HepG2 (cell line): ENCODE measurements around the gene ITGA6. TPM values are rescaled to one million over a fixed set of nuclear protein-coding genes. Genes with fewer than 3 reads are reported as not detected.

Experiments used
- ATAC-seq: fragments of 200-7000 bp; cut with Tn5 transposase; 3 replicates; pipeline ENCODE4 v1.9.1; 2020; ENCODE audit warnings: mild to moderate bottlenecking, moderate library complexity
- BruUV-seq: library from RNA; stranded (reverse); fragments of 400-500 nt; replicated peaks from 2 replicates; lab custom pipeline; 2021; lab: Mats Ljungman, UMichigan
- CTCF ChIA-PET: fragments of 300-600 bp; formaldehyde crosslinking; extraction: SDS; loops from one replicate; lab custom pipeline; 2021; ENCODE audit warnings: low total read pairs, inconsistent platforms, low intra/inter-chr PET ratio; lab: Yijun Ruan, JAX
- POLR2A ChIA-PET: fragments of 350-600 bp; sonication (Branson Sonifier 250); formaldehyde crosslinking; loops from one replicate; lab custom pipeline; 2020; ENCODE audit warnings: antibody characterized with exemption, inconsistent platforms; lab: Yijun Ruan, JAX
- DNase-seq: peaks from one replicate; pipeline ENCODE4 v3.0.0-alpha.2; 2015; ENCODE audit warnings: low spot score
- FAIRE-seq: peaks from 3 replicates; lab custom pipeline; 2011; peaks lifted over from hg19 to GRCh38; lab: Jason Lieb, UNC
- H2AFZ ChIP-seq: one replicate; pipeline ENCODE4 v1.6.1; 2011; ENCODE audit warnings: low read length, inconsistent platforms
- H3K27ac ChIP-seq: fragments of 300-600 bp; 3 replicates; pipeline ENCODE4 v1.8.0; 2011; ENCODE audit warnings: mixed run types, mild to moderate bottlenecking, mixed read lengths, low read length, inconsistent platforms; ENCODE audit not compliant: insufficient read depth; ENCODE audit errors: extremely low read length
- H3K27me3 ChIP-seq, 2 experiments: fragments of 200-600 bp in 1 of 2; 2 replicates in 1 of 2; 3 replicates in 1 of 2; pipeline versions ENCODE4 v1.6.0 to v1.8.0; 2011; ENCODE audit warnings: low read length in 2 of 2, mild to moderate bottlenecking in 2 of 2, moderate library complexity in 2 of 2, inconsistent platforms in 1 of 2; ENCODE audit not compliant: insufficient read depth in 2 of 2, control insufficient read depth in 1 of 2
- H3K36me3 ChIP-seq, 2 experiments: fragments of 200-600 bp in 1 of 2; replicated peaks in 1 of 2; 2 replicates in 1 of 2; 3 replicates in 1 of 2; pipeline versions ENCODE4 v1.5.1 to v1.8.0; 2011; ENCODE audit warnings: low read length in 2 of 2, inconsistent platforms in 1 of 2; ENCODE audit not compliant: insufficient read depth in 2 of 2, control insufficient read depth in 1 of 2
- H3K4me1 ChIP-seq: 2 replicates; pipeline ENCODE4 v1.5.1; 2012; ENCODE audit warnings: low read length, inconsistent platforms; ENCODE audit not compliant: insufficient read depth
- H3K4me2 ChIP-seq: 2 replicates; pipeline ENCODE4 v1.6.0; 2011; ENCODE audit warnings: low read depth, low read length, inconsistent platforms
- H3K4me3 ChIP-seq, 3 experiments: fragments of 200-600 bp in 1 of 3; sonication (generic), shearing (Covaris generic) in 1 of 3; replicated peaks in 1 of 3; 2 replicates each; pipeline ENCODE4 v1.5.1; 2011 to 2016; ENCODE audit warnings: low read length in 3 of 3, inconsistent platforms in 2 of 3, low read depth in 2 of 3, mild to moderate bottlenecking in 2 of 3, control low read depth in 1 of 3, mixed read lengths in 1 of 3; ENCODE audit not compliant: insufficient read depth in 1 of 3
- H3K79me2 ChIP-seq: one replicate; pipeline ENCODE4 v1.6.1; 2011; ENCODE audit warnings: low read length, inconsistent platforms; ENCODE audit not compliant: insufficient read depth
- H3K9ac ChIP-seq: 2 replicates; pipeline ENCODE4 v1.6.0; 2011; ENCODE audit warnings: mild to moderate bottlenecking, low read depth, low read length, inconsistent platforms; ENCODE audit not compliant: insufficient read depth
- H3K9me3 ChIP-seq: 2 replicates; pipeline ENCODE4 v1.5.1; 2012; ENCODE audit warnings: mild to moderate bottlenecking, low read length
- H4K20me1 ChIP-seq: 2 replicates; pipeline ENCODE4 v1.6.0; 2011; ENCODE audit warnings: inconsistent platforms, mild to moderate bottlenecking, low read length, moderate library complexity; ENCODE audit not compliant: insufficient read depth
- DNMT1 ChIP-seq: sonication (generic); formaldehyde crosslinking; IDR thresholded peaks from 2 replicates; pipeline ENCODE4 v1.5.1; 2020; ENCODE audit warnings: mild to moderate bottlenecking, missing genetic modification reagents
- ELF4 ChIP-seq: sonication (generic); formaldehyde crosslinking; IDR thresholded peaks from 2 replicates; pipeline ENCODE4 v1.5.0; 2020; ENCODE audit warnings: missing genetic modification reagents, mild to moderate bottlenecking, moderate library complexity, borderline replicate concordance
- HHEX ChIP-seq: IDR thresholded peaks from 2 replicates; pipeline ENCODE4 v1.6.1; 2016; ENCODE audit warnings: control low read depth
- MTF2 ChIP-seq: sonication (generic); formaldehyde crosslinking; IDR thresholded peaks from 2 replicates; pipeline ENCODE4 v1.5.0; 2020; ENCODE audit warnings: missing genetic modification reagents, borderline replicate concordance
- NCOA1 ChIP-seq: sonication (generic); formaldehyde crosslinking; IDR thresholded peaks from 2 replicates; pipeline ENCODE4 v1.9.0; 2021; ENCODE audit warnings: missing genetic modification reagents
- POLR2A ChIP-seq, 2 experiments: IDR thresholded peaks; 2 replicates each; pipeline ENCODE4 v1.6.1; 2011; ENCODE audit warnings: low read depth in 2 of 2, low read length in 2 of 2, mild to moderate bottlenecking in 1 of 2, moderate library complexity in 1 of 2; ENCODE audit not compliant: insufficient read depth in 1 of 2
- PPARG ChIP-seq: conservative IDR thresholded peaks from 2 replicates; pipeline ENCODE4 v1.6.1; 2016; ENCODE audit warnings: missing biosample characterization, missing genetic modification reagents
- RBM22 ChIP-seq: fragments of 200-400 bp; formaldehyde crosslinking; optimal IDR thresholded peaks from 2 replicates; pipeline ENCODE3; 2017; ENCODE audit warnings: mild to moderate bottlenecking, low read length, moderate library complexity
- SIN3A ChIP-seq: IDR thresholded peaks from 2 replicates; pipeline ENCODE4 v1.6.1; 2011; ENCODE audit warnings: low read depth, mild to moderate bottlenecking, control low read depth, low read length, borderline replicate concordance
- SIN3B ChIP-seq: fragments of 150-350 bp; IDR thresholded peaks from 2 replicates; pipeline ENCODE4 v1.6.1; 2014; ENCODE audit warnings: low read length
- SRSF1 ChIP-seq: fragments of 200-400 bp; formaldehyde crosslinking; optimal IDR thresholded peaks from 2 replicates; pipeline ENCODE3; 2017; ENCODE audit warnings: mild to moderate bottlenecking, low read depth, low read length, moderate library complexity
- TFDP1 ChIP-seq: IDR thresholded peaks from 2 replicates; pipeline ENCODE4 v1.6.1; 2016; ENCODE audit warnings: missing compliant biosample characterization, missing genetic modification reagents, borderline replicate concordance
- ZBTB7B ChIP-seq: sonication (generic); formaldehyde crosslinking; IDR thresholded peaks from 2 replicates; pipeline ENCODE4 v1.4.0; 2020; ENCODE audit warnings: missing genetic modification reagents
- ZNF430 ChIP-seq: sonication (generic); formaldehyde crosslinking; IDR thresholded peaks from 2 replicates; pipeline ENCODE4 v1.9.0; 2021; ENCODE audit warnings: mild to moderate bottlenecking, missing genetic modification reagents
- ZNF737 ChIP-seq: sonication (generic); formaldehyde crosslinking; IDR thresholded peaks from 2 replicates; pipeline ENCODE4 v1.5.0; 2020; ENCODE audit warnings: missing genetic modification reagents, mild to moderate bottlenecking, borderline replicate concordance
- WGBS: methylation state at CpG from one replicate; pipeline ENCODE4 v1.1.6; 2017; ENCODE audit warnings: low lambda C conversion rate; 5-methylcytosine and 5-hydroxymethylcytosine counted together
- in situ Hi-C: cut with HindIII; loops from 2 replicates; pipeline ENCODE4 v1.10.0; 2017; ENCODE audit warnings: low pct_unique_long_range_greater_than_20kb; ENCODE audit not compliant: extremely low pct_ligation_motif_present
- intact Hi-C: fragments of 100-400 bp; cut with micrococcal nuclease; formaldehyde crosslinking; loops from one replicate; pipeline ENCODE4 v1.10.0; 2022; ENCODE audit not compliant: unreplicated experiment
- polyA plus RNA-seq, 8 experiments: library from polyadenylated mRNA; depleted of rRNA in 3 of 8; stranded (reverse) in 7 of 8; unstranded in 1 of 8; fragments of >200 nt; fragmentation: Illumina TruSeq in 4 of 8; extraction: Trizol in 4 of 8; gene quantifications; 2 replicates each; pipeline versions ENCODE4 v1.2.1 to v1.2.3, GENCODE V29; 2011 to 2016; ENCODE audit warnings: low read depth in 4 of 8, missing spikeins in 1 of 8, mixed read lengths in 1 of 8; ENCODE audit not compliant: insufficient read depth in 1 of 8
- total RNA-seq, 5 experiments: library from RNA; depleted of rRNA; stranded (reverse); fragments of >200 nt; fragmentation: Illumina TruSeq; extraction: Trizol; gene quantifications; 2 replicates each; pipeline ENCODE4 v1.2.3, GENCODE V29; 2016; ENCODE audit warnings: low read depth in 1 of 5

Gene ITGA6
- total and polyA plus RNA-seq, 2 of the 13 experiments (the other 11 are each of a cell fraction or from before 2014, with no cell fraction given) = 24.0 to 92.5 TPM

- TF ChIP-seq TFDP1 (CRISPR knock-in tag) (no peak), SRSF1 (no peak), HHEX (no peak), ELF4 (CRISPR knock-in tag) (no peak)
Measured at GRCh38 chr2:172415157-172415864, 12.1 kb upstream of the ITGA6 start (continued).

GRCh38 chr2:172415865-172416183, 11.6 kb upstream of the ITGA6 start:
- TF ChIP-seq ZNF430 (CRISPR knock-in tag) (no peak), PPARG (CRISPR knock-in tag) (no peak), SIN3A (no peak), POLR2A (IDR thresholded peaks at IDR 0.05; ENCODE audit: insufficient read depth in 1 of 2, low read depth in 2 of 2, low read length in 2 of 2) (no peak), ZNF737 (no peak), RBM22 (no peak), SIN3B (no peak), MTF2 (CRISPR knock-in tag) (no peak), ZBTB7B (CRISPR knock-in tag) (no peak), DNMT1 (CRISPR knock-in tag) (no peak), NCOA1 (CRISPR knock-in tag) (no peak)
- H3K9me3 ChIP-seq = peaks cover 21% of the 10 kb centered on the region
- ATAC-seq (no peak), FAIRE-seq (no peak), DNase-seq (no peak)
- no peaks in the 10 kb centered on the region for H3K36me3 ChIP-seq
- no peak overlapping the region for H3K27ac ChIP-seq
- POLR2A ChIA-PET = no interaction called here
- BruUV-seq = no TSS peak
- H4K20me1 ChIP-seq = no peaks in the 10 kb centered on the region
- no peak overlapping the region for H3K4me2 ChIP-seq
- H3K9ac ChIP-seq = no peak overlapping the region
- H3K4me3 ChIP-seq = no peak overlapping the region
- CTCF ChIA-PET = no interaction called here
- H3K4me1 ChIP-seq = no peaks in the 10 kb centered on the region
- WGBS = 8% methylated on average over 1 of the region's 1 CpG
- H3K27me3 ChIP-seq = peaks cover 0 to 12% of the 10 kb centered on the region in 2 experiments; a peak in 3 of 5 replicates
- H3K79me2 ChIP-seq = no peaks in the 10 kb centered on the region
- intact Hi-C loops (no loop called here), in situ Hi-C loops (no loop called here)
- H2AFZ ChIP-seq = no peak overlapping the region
